NB4 (cell line): ENCODE results near the gene HIRA.

ENCODE experiments used
- DNase-seq: peaks from one replicate; pipeline ENCODE4 v3.0.0; 2010; ENCODE audit warnings: low read depth
- H3K4me3 ChIP-seq: one replicate; pipeline ENCODE4 v1.5.1; 2011; ENCODE audit warnings: mild to moderate bottlenecking, low read depth, low read length, moderate library complexity
- MYC ChIP-seq: IDR thresholded peaks from 2 replicates; pipeline ENCODE4 v1.6.1; 2011; ENCODE audit warnings: low read depth, low read length
- POLR2A ChIP-seq: IDR thresholded peaks from 2 replicates; pipeline ENCODE4 v1.6.1; 2011; ENCODE audit warnings: mild to moderate bottlenecking; ENCODE audit not compliant: insufficient read length; ENCODE audit errors: extremely low read depth
- TF ChIP-seq, protein P1 (sequence below): IDR thresholded peaks from one replicate; pipeline ENCODE4 v1.5.1; 2012; ENCODE audit warnings: low read depth, low read length
- TF ChIP-seq, protein P2 (sequence below): IDR thresholded peaks from 2 replicates; pipeline ENCODE4 v1.6.1; 2011; ENCODE audit warnings: low read depth, low read length

Gene HIRA

DNA sequence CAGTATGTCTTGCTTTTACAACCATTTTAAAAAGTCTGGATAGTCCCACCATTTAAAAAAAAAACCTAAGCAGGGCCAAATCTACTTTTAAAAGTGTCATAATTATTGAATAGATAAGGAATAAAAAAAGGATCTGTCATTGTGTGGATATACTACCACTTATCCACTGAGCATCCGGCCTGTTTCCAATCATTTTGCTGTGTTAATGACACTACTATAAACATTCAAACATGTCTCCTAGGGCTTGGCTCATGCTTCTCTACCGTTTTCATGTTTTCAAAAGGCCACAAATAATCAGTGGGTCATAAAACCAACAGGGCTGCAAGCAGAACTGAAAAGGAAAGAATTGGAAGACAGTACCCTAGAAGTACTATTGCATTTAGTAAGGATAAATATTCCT lies 28.5 kb upstream of the HIRA start:
- H3K4me3 ChIP-seq: no peak overlapping the region
- no peak for DNase-seq
- TF ChIP-seq, protein P1, sequence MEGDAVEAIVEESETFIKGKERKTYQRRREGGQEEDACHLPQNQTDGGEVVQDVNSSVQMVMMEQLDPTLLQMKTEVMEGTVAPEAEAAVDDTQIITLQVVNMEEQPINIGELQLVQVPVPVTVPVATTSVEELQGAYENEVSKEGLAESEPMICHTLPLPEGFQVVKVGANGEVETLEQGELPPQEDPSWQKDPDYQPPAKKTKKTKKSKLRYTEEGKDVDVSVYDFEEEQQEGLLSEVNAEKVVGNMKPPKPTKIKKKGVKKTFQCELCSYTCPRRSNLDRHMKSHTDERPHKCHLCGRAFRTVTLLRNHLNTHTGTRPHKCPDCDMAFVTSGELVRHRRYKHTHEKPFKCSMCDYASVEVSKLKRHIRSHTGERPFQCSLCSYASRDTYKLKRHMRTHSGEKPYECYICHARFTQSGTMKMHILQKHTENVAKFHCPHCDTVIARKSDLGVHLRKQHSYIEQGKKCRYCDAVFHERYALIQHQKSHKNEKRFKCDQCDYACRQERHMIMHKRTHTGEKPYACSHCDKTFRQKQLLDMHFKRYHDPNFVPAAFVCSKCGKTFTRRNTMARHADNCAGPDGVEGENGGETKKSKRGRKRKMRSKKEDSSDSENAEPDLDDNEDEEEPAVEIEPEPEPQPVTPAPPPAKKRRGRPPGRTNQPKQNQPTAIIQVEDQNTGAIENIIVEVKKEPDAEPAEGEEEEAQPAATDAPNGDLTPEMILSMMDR: no peak
- TF ChIP-seq MYC (no peak), POLR2A (no peak)
- TF ChIP-seq, protein P2, sequence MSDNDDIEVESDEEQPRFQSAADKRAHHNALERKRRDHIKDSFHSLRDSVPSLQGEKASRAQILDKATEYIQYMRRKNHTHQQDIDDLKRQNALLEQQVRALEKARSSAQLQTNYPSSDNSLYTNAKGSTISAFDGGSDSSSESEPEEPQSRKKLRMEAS: no peak

DNA sequence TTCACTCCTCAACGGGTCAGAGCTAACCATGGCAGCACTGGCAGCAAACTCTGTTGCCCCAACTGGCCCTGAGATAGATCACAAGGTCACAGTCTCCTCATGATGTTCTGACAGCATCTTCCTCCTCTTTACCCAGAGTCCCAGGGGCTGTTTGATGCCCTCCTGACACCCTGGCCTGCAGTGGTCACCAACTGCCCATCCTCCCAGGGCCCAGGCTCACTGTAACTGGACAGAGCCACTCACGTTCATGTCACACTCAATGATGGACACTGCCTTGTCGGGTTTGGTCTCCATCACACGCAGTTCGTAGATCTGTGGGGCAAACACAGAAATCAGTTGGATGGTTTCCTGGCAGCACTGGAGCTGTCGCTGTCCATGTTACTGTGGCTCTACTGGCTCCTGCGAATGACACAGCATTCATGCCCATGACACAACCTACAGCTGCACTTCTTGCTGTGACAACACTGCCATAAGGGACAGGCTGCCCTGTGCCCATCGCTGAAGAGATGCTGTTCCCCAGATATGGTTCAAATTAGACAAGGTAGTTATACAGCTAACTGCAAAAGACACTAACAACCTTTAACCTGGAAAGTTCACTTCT lies 26.4 kb upstream of the HIRA start:
- TF ChIP-seq, protein P2: no peak
- TF ChIP-seq MYC: no peak
- TF ChIP-seq POLR2A: no peak
- TF ChIP-seq, protein P1: no peak
- DNase-seq: no peak
- H3K4me3 ChIP-seq: no peak overlapping the region

DNA sequence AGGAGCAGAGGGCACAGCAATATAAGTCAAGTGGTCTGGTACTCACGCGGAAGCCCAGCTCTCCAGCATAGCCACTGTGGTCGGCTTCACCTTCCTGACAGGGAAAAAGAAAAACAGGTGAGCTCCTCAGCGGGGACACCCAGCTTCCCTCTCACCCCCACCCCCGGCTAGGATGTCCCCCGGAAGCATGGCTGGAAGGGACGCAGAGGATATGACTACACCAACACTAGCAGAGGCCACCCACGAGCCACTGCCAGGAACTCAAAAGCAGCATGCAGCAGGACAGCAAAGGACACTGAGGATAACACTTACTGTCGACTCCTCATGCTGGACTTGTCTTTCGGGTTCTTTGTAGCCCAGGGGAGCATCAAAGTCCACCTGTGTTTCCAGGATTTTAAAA lies 25.0 kb upstream of the HIRA start:
- TF ChIP-seq, protein P2: no peak
- TF ChIP-seq, protein P1: no peak
- TF ChIP-seq POLR2A (no peak), MYC (no peak)
- no peak overlapping the region for H3K4me3 ChIP-seq
- DNase-seq: no peak

DNA sequence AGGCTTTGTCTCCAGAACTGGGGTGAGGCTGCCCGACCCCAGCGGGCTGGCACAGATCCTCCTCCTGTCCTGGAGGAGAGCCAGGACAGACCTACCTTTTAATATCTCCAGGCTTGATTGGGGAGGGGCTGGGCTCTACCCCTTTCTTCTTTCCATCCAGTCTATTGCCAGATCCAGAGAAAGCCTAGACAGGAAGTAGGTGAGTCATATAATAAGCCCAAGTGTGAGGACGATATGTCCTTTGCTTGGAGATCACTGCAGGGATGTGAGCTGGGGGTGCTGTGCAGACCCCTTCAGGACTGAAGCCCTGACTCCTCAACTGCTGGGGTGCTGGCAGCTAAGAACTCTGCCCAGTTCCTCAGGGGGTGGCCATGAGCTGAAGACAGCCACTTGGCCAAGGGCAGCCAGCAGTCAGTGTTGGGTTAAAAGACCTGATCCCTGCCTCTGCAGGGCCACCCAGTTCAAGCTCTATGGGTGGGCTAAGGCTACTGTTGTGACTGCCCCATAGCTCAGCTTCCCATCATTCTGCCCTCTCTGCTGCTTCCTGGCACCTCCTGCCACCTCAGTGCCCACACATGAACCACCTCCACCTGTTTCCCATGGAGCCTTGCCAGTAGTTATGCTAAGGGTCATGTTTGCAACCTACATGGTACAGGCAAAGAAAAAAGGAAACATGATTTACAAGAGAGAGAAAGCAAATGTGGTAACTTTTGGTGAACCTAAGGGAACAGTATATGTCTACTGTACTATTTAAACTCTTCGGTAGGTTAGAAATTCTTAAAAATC lies 24.2 kb upstream of the HIRA start:
- DNase-seq: no peak
- H3K4me3 ChIP-seq: no peak overlapping the region
- TF ChIP-seq POLR2A (no peak), MYC (no peak)
- TF ChIP-seq, protein P1: no peak
- TF ChIP-seq, protein P2: no peak

DNA sequence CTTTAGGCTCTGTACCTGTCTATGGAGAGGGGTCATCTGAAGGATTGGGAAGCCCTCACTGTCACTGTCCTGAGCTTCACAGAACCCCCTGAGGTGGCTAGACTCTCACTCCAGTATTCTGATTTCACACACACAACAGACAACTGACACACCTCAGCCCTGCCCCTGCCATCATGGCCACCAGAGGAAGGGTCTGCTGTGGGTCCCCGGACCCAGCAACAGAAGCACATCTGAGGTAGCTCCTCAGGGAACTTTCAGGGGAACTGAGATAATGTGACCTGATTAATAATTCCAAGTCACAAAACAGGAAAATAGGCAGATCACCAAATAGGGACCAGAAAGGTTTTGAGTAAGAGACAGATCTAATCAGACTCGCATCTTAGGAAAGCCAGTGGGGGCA lies 23.5 kb upstream of the HIRA start:
- TF ChIP-seq, protein P2: no peak
- TF ChIP-seq MYC (no peak), POLR2A (no peak)
- TF ChIP-seq, protein P1: no peak
- no peak overlapping the region for H3K4me3 ChIP-seq
- no peak for DNase-seq
